ENCODE data around the gene SLC25A25. TPM values are rescaled to one million over a fixed set of nuclear protein-coding genes. Genes with fewer than 3 reads are reported as not detected.

SLC25A25 gene
- total and polyA plus RNA-seq, 9 of the 15 experiments (the other 6 are each of a cell fraction or from before 2014, with no cell fraction given): 0.07 to 35.9 (median 23.2) TPM

DNA sequence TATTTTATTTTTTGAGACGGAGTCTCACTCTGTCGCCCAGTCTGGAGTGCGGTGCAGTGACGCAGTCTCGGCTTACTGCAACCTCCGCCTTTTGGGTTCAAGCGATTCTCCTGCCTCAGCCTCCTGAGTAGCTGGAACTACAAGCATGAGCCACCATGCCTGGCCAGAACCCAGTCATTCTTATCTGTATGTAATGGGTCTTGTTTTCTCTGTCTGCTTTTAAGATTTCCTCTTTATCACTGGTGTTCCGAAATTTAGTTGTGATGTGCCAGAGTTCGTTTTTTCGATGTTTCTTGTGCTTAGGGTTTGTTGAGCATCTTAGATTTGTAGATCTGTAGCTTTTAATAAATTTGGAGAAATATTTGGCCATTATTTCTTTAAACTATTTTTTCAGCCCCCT lies 19.2 kb downstream of the SLC25A25 start (continued):
- TF ChIP-seq MTF1 (CRISPR knock-in tag; IDR thresholded peaks at IDR 0.05; ENCODE audit: borderline replicate concordance) (no peak), RBM22 (IDR thresholded peaks at IDR 0.05; ENCODE audit: low read depth, low read length, poor library complexity, severe bottlenecking) (no peak), SMAD1 (IDR thresholded peaks at IDR 0.05; ENCODE audit: low read depth, low read length, partially characterized antibody) (no peak), U2AF2 (optimal IDR thresholded peaks at IDR 0.05; ENCODE audit: low read depth, low read length) (no peak), POLR3G (IDR thresholded peaks at IDR 0.05; ENCODE audit: extremely low read depth, insufficient read length, insufficient replicate concordance) (no peak), HMGN3 (IDR thresholded peaks at IDR 0.05; ENCODE audit: borderline replicate concordance, extremely low read depth, insufficient read length, low read depth, low read length) (no peak), EP300 (IDR thresholded peaks at IDR 0.05; ENCODE audit: low read length) (no peak), BCOR (IDR thresholded peaks at IDR 0.05) (0 out of 2 replicates have a peak, but pooled peaks have one; percentile 22), SPI1 (IDR thresholded peaks at IDR 0.05; ENCODE audit: borderline replicate concordance, low read depth, low read length) (no peak), HSF4 (CRISPR knock-in tag; IDR thresholded peaks at IDR 0.05; ENCODE audit: borderline replicate concordance) (no peak), CAMTA2 (CRISPR knock-in tag; conservative IDR thresholded peaks at IDR 0.05) (no peak), ZNF384 (IDR thresholded peaks at IDR 0.05; ENCODE audit: low read depth, low read length) (no peak), NFATC3 (IDR thresholded peaks at IDR 0.05) (no peak), PTTG1 (tag; IDR thresholded peaks at IDR 0.05; ENCODE audit: low read depth) (no peak), ZNF785 (CRISPR knock-in tag; IDR thresholded peaks at IDR 0.05) (no peak), CHCHD3 (CRISPR knock-in tag; IDR thresholded peaks at IDR 0.05) (no peak), GATA2 (CRISPR knock-in tag; IDR thresholded peaks at IDR 0.05) (no peak), ARHGAP35 (IDR thresholded peaks at IDR 0.05; ENCODE audit: partially characterized antibody) (no peak), HDAC2 (IDR thresholded peaks at IDR 0.05) (0 out of 2 replicates have a peak, but pooled peaks have one; percentile 18)
- TF ChIP-seq, protein P1, sequence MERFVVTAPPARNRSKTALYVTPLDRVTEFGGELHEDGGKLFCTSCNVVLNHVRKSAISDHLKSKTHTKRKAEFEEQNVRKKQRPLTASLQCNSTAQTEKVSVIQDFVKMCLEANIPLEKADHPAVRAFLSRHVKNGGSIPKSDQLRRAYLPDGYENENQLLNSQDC (CRISPR knock-in tag; IDR thresholded peaks at IDR 0.05): no peak
- TF ChIP-seq, protein P2, sequence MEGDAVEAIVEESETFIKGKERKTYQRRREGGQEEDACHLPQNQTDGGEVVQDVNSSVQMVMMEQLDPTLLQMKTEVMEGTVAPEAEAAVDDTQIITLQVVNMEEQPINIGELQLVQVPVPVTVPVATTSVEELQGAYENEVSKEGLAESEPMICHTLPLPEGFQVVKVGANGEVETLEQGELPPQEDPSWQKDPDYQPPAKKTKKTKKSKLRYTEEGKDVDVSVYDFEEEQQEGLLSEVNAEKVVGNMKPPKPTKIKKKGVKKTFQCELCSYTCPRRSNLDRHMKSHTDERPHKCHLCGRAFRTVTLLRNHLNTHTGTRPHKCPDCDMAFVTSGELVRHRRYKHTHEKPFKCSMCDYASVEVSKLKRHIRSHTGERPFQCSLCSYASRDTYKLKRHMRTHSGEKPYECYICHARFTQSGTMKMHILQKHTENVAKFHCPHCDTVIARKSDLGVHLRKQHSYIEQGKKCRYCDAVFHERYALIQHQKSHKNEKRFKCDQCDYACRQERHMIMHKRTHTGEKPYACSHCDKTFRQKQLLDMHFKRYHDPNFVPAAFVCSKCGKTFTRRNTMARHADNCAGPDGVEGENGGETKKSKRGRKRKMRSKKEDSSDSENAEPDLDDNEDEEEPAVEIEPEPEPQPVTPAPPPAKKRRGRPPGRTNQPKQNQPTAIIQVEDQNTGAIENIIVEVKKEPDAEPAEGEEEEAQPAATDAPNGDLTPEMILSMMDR (IDR thresholded peaks at IDR 0.05 in 2 of 3, conservative IDR thresholded peaks at IDR 0.05 in 1 of 3; ENCODE audit: insufficient read depth in 2 of 3, low read depth in 1 of 3, low read length in 3 of 3): no peak
- TF ChIP-seq, protein P3, sequence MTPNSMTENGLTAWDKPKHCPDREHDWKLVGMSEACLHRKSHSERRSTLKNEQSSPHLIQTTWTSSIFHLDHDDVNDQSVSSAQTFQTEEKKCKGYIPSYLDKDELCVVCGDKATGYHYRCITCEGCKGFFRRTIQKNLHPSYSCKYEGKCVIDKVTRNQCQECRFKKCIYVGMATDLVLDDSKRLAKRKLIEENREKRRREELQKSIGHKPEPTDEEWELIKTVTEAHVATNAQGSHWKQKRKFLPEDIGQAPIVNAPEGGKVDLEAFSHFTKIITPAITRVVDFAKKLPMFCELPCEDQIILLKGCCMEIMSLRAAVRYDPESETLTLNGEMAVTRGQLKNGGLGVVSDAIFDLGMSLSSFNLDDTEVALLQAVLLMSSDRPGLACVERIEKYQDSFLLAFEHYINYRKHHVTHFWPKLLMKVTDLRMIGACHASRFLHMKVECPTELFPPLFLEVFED (CRISPR knock-in tag; conservative IDR thresholded peaks at IDR 0.05): no peak
- TF ChIP-seq, protein P4, sequence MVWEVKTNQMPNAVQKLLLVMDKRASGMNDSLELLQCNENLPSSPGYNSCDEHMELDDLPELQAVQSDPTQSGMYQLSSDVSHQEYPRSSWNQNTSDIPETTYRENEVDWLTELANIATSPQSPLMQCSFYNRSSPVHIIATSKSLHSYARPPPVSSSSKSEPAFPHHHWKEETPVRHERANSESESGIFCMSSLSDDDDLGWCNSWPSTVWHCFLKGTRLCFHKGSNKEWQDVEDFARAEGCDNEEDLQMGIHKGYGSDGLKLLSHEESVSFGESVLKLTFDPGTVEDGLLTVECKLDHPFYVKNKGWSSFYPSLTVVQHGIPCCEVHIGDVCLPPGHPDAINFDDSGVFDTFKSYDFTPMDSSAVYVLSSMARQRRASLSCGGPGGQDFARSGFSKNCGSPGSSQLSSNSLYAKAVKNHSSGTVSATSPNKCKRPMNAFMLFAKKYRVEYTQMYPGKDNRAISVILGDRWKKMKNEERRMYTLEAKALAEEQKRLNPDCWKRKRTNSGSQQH (CRISPR knock-in tag; IDR thresholded peaks at IDR 0.05): no peak
